ENCODE measurements around the gene SLC25A24.

GRCh38 chr1:108179018-108179417, 21.1 kb downstream of the SLC25A24 start:
- TF ChIP-seq POLR2A (IDR thresholded peaks at IDR 0.05), result no peak
- TF ChIP-seq CTCF (IDR thresholded peaks at IDR 0.05), result no peak

Data from tibial nerve (tissue), 3 donors.